Esophagus muscularis mucosa (tissue), 4 donors: ENCODE results near the gene UBE2V1. TPM values are rescaled to one million over a fixed set of nuclear protein-coding genes. Genes with fewer than 3 reads are reported as not detected.

Experiments
- DNase-seq: peaks from one replicate; pipeline ENCODE4 v3.0.0-alpha.2; 2017; ENCODE audit errors: extremely low spot score
- H3K27ac ChIP-seq, 4 donors: fragments of 200-600 bp; sonication (generic); replicated peaks in 1 of 4; 1 replicate in 3 of 4; 2 replicates in 1 of 4; pipeline ENCODE4 v1.5.1; 2016 to 2019; ENCODE audit warnings: mild to moderate bottlenecking in 1 of 4
- H3K27me3 ChIP-seq, 4 donors: fragments of 200-600 bp; sonication (generic); one replicate each; pipeline versions ENCODE4 v1.5.1 to v1.6.0; 2016 to 2019
- H3K36me3 ChIP-seq, 4 donors: fragments of 200-600 bp; sonication (generic); one replicate each; pipeline ENCODE4 v1.5.1; 2016 to 2019
- H3K4me1 ChIP-seq, 4 donors: fragments of 200-600 bp; sonication (generic); one replicate each; pipeline ENCODE4 v1.5.1; 2016 to 2019
- H3K4me3 ChIP-seq, 4 donors: fragments of 200-600 bp; sonication (generic); 1 replicate in 2 of 4; 2 replicates in 2 of 4; pipeline ENCODE4 v1.5.1; 2016 to 2019; ENCODE audit warnings: mild to moderate bottlenecking in 4 of 4, moderate library complexity in 1 of 4
- H3K9me3 ChIP-seq, 4 donors: fragments of 200-600 bp; sonication (generic); 1 replicate in 3 of 4; 2 replicates in 1 of 4; pipeline ENCODE4 v1.5.1; 2016 to 2019
- EP300 ChIP-seq: sonication (generic); formaldehyde crosslinking; IDR thresholded peaks from one replicate; pipeline ENCODE4 v1.6.1; 2017; ENCODE audit warnings: antibody characterized with exemption
- POLR2A ChIP-seq: fragments of 450-650 bp; IDR thresholded peaks from one replicate; pipeline ENCODE4 v1.6.1; 2017; ENCODE audit warnings: antibody characterized with exemption, moderate library complexity, mild to moderate bottlenecking, low read depth
- POLR2AphosphoS5 ChIP-seq, 2 donors: sonication (generic); formaldehyde crosslinking; IDR thresholded peaks; one replicate each; pipeline ENCODE4 v1.6.1; 2017; ENCODE audit warnings: antibody characterized with exemption in 2 of 2
- WGBS: methylation state at CpG from one replicate; pipeline ENCODE4 v1.1.5; 2018; 5-methylcytosine and 5-hydroxymethylcytosine counted together
- intact Hi-C: fragments of 100-400 bp; cut with DNase I; formaldehyde crosslinking; loops from one replicate; pipeline ENCODE4 v1.15.1; 2023
- total RNA-seq, 4 donors: library from RNA; depleted of rRNA; stranded (reverse); fragments of >200 nt; gene quantifications; one replicate each; pipeline versions ENCODE4 v1.1.0 to v1.2.1, GENCODE V29; 2016
- TF ChIP-seq, protein P1 (sequence below), 3 experiments: fragments of 200-600 bp in 2 of 3; fragments of 450-650 bp in 1 of 3; sonication (generic) in 2 of 3; IDR thresholded peaks; one replicate each; pipeline ENCODE4 v1.5.1; 2017 to 2019; ENCODE audit warnings: antibody characterized with exemption in 3 of 3, mild to moderate bottlenecking in 2 of 3, moderate library complexity in 1 of 3

The UBE2V1 gene
- total RNA-seq, 4 donors from 2014 or later = 66.8 to 104 (median 78.3) TPM

DNA sequence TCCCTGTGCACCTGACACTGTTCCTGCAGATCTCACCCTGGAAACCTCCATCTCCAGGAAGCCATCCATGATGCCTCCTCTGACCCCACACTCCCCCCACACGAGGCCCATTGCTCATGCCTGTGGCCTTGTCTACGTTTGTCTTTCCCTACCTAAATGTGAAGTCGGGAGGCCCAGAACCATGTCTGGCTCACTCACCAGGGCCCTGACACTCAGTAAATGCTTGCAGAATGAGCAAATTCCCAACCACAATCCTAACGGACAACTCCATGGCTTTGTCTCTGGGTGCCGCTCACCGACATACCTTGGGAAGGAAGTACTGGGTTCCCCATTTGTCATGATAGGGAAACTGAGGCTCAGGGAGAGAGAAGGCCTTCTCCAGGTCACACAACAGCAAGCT lies 33.3 kb upstream of the UBE2V1 start:
- no peaks in the 10 kb centered on the region for H3K27me3 ChIP-seq
- H3K27ac ChIP-seq = peak overlapping the region; percentile 43 to 66 (median 66)
- no peak overlapping the region for H3K4me3 ChIP-seq
- peaks cover 67 to 100% (median 93%) of the 10 kb centered on the region in 4 donors for H3K4me1 ChIP-seq
- no peaks in the 10 kb centered on the region for H3K9me3 ChIP-seq
- WGBS = 72% methylated on average over 3 of the region's 6 CpGs
- H3K36me3 ChIP-seq = peaks cover 12 to 45% (median 36%) of the 10 kb centered on the region in 4 donors
- no peak for TF ChIP-seq POLR2A
- no peak for TF ChIP-seq POLR2AphosphoS5 (IDR thresholded peaks at IDR 0.05)
- TF ChIP-seq EP300 = no peak
- TF ChIP-seq, protein P1, sequence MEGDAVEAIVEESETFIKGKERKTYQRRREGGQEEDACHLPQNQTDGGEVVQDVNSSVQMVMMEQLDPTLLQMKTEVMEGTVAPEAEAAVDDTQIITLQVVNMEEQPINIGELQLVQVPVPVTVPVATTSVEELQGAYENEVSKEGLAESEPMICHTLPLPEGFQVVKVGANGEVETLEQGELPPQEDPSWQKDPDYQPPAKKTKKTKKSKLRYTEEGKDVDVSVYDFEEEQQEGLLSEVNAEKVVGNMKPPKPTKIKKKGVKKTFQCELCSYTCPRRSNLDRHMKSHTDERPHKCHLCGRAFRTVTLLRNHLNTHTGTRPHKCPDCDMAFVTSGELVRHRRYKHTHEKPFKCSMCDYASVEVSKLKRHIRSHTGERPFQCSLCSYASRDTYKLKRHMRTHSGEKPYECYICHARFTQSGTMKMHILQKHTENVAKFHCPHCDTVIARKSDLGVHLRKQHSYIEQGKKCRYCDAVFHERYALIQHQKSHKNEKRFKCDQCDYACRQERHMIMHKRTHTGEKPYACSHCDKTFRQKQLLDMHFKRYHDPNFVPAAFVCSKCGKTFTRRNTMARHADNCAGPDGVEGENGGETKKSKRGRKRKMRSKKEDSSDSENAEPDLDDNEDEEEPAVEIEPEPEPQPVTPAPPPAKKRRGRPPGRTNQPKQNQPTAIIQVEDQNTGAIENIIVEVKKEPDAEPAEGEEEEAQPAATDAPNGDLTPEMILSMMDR (IDR thresholded peaks at IDR 0.05) = no peak
- no peak for DNase-seq
- intact Hi-C loops = no loop called here

DNA sequence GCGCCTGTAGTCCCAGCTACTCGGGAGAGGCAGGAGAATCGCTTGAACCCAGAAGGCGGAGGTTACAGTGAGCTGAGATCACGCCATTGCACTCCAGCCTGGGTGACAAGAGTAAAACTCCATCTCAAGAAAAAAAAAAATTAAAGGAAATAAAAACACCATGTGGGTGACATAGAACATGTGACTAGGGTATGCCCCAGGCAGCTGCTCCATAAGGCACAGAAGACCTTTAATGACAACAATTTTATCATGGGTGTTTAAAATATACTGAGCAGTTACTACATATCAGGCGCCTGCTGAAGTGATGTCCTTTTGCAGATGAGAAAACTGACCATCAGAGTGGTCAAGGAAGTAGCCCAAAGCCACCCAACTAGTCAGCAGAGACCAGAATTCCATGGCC lies 32.6 kb upstream of the UBE2V1 start:
- Histone ChIP-seq H3K9me3 (no peaks in the 10 kb centered on the region), H3K27me3 (no peaks in the 10 kb centered on the region), H3K4me3 (no peak overlapping the region), H3K36me3 (peaks cover 12 to 45% (median 39%) of the 10 kb centered on the region in 4 donors), H3K27ac (peak overlapping the region; percentile 46 to 72 (median 62)), H3K4me1 (peaks cover 68 to 100% (median 90%) of the 10 kb centered on the region in 4 donors)
- TF ChIP-seq POLR2AphosphoS5 (IDR thresholded peaks at IDR 0.05) (no peak), POLR2A (no peak), EP300 (no peak)
- TF ChIP-seq, protein P1 (IDR thresholded peaks at IDR 0.05) = no peak
- intact Hi-C loops = no loop called here
- 92% methylated on average over 6 of the region's 6 CpGs for WGBS
- DNase-seq = no peak

DNA sequence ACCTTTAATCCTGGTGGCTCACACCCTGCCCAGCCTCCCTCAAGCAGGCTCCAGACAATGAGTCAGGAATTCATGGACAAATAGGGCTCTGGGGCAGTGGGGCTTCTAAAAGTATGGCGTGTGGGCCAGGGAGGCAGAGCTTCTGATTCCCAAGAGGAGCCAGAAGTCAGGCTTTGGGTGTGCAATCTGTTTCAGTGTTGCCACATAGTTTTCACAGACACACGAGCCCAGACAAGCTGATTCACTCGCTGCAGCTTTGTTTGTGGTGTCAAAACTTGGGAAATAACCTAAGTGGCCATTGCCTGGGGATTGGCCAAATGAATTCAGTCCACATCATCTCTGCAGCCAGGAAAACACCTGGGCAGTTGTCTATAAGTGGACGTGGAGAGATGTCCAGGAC lies 31.4 kb upstream of the UBE2V1 start:
- H3K9me3 ChIP-seq = no peaks in the 10 kb centered on the region
- TF ChIP-seq, protein P1 (IDR thresholded peaks at IDR 0.05) = no peak
- peak; percentile 56 to 61 for TF ChIP-seq POLR2AphosphoS5 (IDR thresholded peaks at IDR 0.05)
- H3K36me3 ChIP-seq = peaks cover 12 to 48% (median 41%) of the 10 kb centered on the region in 4 donors
- H3K27me3 ChIP-seq = no peaks in the 10 kb centered on the region
- intact Hi-C loops = no loop called here
- peaks cover 65 to 99% (median 90%) of the 10 kb centered on the region in 4 donors for H3K4me1 ChIP-seq
- no peak for DNase-seq
- H3K4me3 ChIP-seq = no peak overlapping the region
- peak overlapping the region; percentile 46 to 72 (median 58) for H3K27ac ChIP-seq
- WGBS = 48% methylated on average over 4 of the region's 4 CpGs

DNA sequence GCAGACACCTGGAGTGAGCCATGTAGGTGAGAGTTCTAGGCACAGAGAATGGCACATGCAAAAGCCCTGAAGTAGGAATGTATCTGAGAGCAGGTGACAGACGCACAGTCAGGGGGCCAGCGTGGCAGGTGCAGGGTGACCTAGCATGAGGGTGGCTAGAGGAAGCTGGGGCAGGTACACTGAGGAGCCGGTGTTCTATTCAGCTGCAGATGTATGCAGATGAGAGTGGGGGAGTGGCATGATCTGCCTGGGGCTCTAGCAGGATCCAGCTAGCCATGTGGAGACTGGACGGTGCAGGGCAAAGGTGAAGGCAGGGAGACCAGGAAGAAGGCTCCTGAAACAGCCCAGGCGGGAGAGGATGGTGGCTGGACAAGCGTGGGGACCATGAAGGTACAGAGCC lies 29.9 kb upstream of the UBE2V1 start:
- no peak overlapping the region for H3K4me3 ChIP-seq
- no peak for DNase-seq
- peaks cover 70 to 99% (median 92%) of the 10 kb centered on the region in 4 donors for H3K4me1 ChIP-seq
- WGBS = 74% methylated on average over 6 of the region's 6 CpGs
- no peak for TF ChIP-seq EP300
- TF ChIP-seq, protein P1 (IDR thresholded peaks at IDR 0.05) = no peak
- TF ChIP-seq POLR2A = no peak
- no peak for TF ChIP-seq POLR2AphosphoS5 (IDR thresholded peaks at IDR 0.05)
- no peaks in the 10 kb centered on the region for H3K9me3 ChIP-seq
- peaks cover 12 to 43% (median 38%) of the 10 kb centered on the region in 4 donors for H3K36me3 ChIP-seq
- H3K27ac ChIP-seq = peak overlapping the region in 1 of 4 donors; percentile 72
- H3K27me3 ChIP-seq = no peaks in the 10 kb centered on the region
- intact Hi-C loops = no loop called here
